Tibial nerve (tissue), 4 donors: ENCODE data around the gene TMEM135. TPM values are rescaled to one million over a fixed set of nuclear protein-coding genes. Genes with fewer than 3 reads are reported as not detected.

Experiments
- DNase-seq, 2 donors: peaks; one replicate each; pipeline ENCODE4 v3.0.0-alpha.2; 2019; ENCODE audit warnings: low spot score in 2 of 2
- H3K27ac ChIP-seq, 4 donors: fragments of 200-600 bp; sonication (generic) in 3 of 4; one replicate each; pipeline ENCODE4 v1.5.1; 2017 to 2019; ENCODE audit warnings: mild to moderate bottlenecking in 1 of 4
- H3K27me3 ChIP-seq, 2 donors: fragments of 200-600 bp; sonication (generic) in 1 of 2; one replicate each; pipeline versions ENCODE4 v1.5.1 to v1.6.0; 2017 to 2019
- H3K36me3 ChIP-seq, 3 donors: fragments of 200-600 bp; sonication (generic); one replicate each; pipeline ENCODE4 v1.5.1; 2018 to 2019
- H3K4me1 ChIP-seq, 4 donors: fragments of 200-600 bp; sonication (generic) in 3 of 4; one replicate each; pipeline ENCODE4 v1.5.1; 2017 to 2019
- H3K4me3 ChIP-seq, 4 donors: fragments of 200-600 bp; sonication (generic) in 3 of 4; one replicate each; pipeline ENCODE4 v1.5.1; 2017 to 2019; ENCODE audit warnings: mild to moderate bottlenecking in 1 of 4, moderate library complexity in 1 of 4
- H3K9me3 ChIP-seq, 4 donors: fragments of 200-600 bp; sonication (generic) in 3 of 4; one replicate each; pipeline ENCODE4 v1.5.1; 2017 to 2019
- EP300 ChIP-seq, 2 donors: sonication (generic); formaldehyde crosslinking; IDR thresholded peaks; one replicate each; pipeline ENCODE4 v1.6.1; 2017; ENCODE audit warnings: antibody characterized with exemption in 2 of 2, mild to moderate bottlenecking in 1 of 2
- POLR2A ChIP-seq, 2 donors: fragments of 450-650 bp; IDR thresholded peaks; one replicate each; pipeline ENCODE4 v1.6.1; 2017; ENCODE audit warnings: antibody characterized with exemption in 2 of 2, mild to moderate bottlenecking in 2 of 2, moderate library complexity in 2 of 2
- WGBS, 2 donors: methylation state at CpG; one replicate each; pipeline ENCODE4 v1.1.5; 2018; 5-methylcytosine and 5-hydroxymethylcytosine counted together
- total RNA-seq, 4 donors: library from RNA; depleted of rRNA; stranded (reverse); fragments of >200 nt; gene quantifications; one replicate each; pipeline ENCODE4 v1.1.0, GENCODE V29; 2016
- TF ChIP-seq, protein P1 (sequence below), 5 experiments: fragments of 200-600 bp in 3 of 5; fragments of 450-650 bp in 2 of 5; sonication (generic) in 3 of 5; IDR thresholded peaks; one replicate each; pipeline ENCODE4 v1.5.1; 2016 to 2019; ENCODE audit warnings: antibody characterized with exemption in 5 of 5, mild to moderate bottlenecking in 3 of 5, moderate library complexity in 2 of 5

The TMEM135 gene
- total RNA-seq, 4 donors from 2014 or later = 23.2 to 28.5 (median 25.6) TPM

DNA sequence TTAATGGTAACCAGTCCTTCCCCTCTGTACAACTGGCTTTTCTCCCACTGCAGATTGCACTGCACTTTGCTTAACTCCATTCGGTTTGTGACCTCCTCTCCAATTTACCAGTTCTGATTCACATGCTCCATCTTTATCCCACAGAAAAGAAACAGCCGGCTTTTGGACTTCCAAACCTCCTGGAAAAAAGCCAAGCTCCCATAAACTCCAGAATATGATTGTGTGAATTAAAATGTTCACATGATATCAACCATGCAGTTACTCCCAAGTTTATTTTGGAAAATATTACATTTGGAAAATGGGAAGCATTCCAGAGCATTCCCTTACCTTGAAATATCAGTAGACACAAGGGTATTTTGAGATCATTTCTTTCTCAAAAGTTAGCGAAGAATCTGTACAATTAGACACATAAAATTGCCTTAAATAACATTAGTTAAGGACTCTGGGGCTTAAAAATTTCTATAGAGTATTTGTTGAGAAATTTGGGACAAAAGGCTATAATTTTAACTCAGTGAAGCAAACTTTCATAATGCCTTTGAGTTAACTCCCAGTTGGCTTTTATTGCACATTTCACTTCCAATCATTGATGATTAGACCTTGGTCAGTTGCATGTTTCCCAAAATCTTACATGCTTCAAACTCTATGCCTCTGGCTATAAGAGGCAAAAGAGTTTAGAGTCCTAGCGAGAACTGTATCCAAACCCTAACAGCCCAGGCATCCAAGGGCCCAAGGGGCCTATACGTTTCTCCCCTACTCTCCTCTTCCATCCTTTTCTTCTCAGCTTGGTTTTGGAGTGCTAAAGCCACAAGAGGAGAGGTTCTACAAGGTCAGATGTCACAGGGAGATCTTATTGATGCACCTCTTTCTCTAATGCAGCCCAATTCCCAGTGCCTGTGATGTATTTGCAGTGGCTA, 23.6 kb upstream of the TMEM135 start:
- H3K27ac ChIP-seq = no peak overlapping the region
- H3K27me3 ChIP-seq = no peaks in the 10 kb centered on the region
- no peaks in the 10 kb centered on the region for H3K36me3 ChIP-seq
- H3K9me3 ChIP-seq = no peaks in the 10 kb centered on the region
- WGBS, 2 donors = 51 to 54% methylated on average over 5 of the region's 5 CpGs
- no peak for DNase-seq
- peaks cover 0 to 11% (median 5%) of the 10 kb centered on the region in 4 donors for H3K4me1 ChIP-seq
- no peak overlapping the region for H3K4me3 ChIP-seq
- TF ChIP-seq, protein P1, sequence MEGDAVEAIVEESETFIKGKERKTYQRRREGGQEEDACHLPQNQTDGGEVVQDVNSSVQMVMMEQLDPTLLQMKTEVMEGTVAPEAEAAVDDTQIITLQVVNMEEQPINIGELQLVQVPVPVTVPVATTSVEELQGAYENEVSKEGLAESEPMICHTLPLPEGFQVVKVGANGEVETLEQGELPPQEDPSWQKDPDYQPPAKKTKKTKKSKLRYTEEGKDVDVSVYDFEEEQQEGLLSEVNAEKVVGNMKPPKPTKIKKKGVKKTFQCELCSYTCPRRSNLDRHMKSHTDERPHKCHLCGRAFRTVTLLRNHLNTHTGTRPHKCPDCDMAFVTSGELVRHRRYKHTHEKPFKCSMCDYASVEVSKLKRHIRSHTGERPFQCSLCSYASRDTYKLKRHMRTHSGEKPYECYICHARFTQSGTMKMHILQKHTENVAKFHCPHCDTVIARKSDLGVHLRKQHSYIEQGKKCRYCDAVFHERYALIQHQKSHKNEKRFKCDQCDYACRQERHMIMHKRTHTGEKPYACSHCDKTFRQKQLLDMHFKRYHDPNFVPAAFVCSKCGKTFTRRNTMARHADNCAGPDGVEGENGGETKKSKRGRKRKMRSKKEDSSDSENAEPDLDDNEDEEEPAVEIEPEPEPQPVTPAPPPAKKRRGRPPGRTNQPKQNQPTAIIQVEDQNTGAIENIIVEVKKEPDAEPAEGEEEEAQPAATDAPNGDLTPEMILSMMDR (IDR thresholded peaks at IDR 0.05) = no peak
- TF ChIP-seq EP300 (IDR thresholded peaks at IDR 0.05) (no peak), POLR2A (IDR thresholded peaks at IDR 0.05) (no peak)

DNA sequence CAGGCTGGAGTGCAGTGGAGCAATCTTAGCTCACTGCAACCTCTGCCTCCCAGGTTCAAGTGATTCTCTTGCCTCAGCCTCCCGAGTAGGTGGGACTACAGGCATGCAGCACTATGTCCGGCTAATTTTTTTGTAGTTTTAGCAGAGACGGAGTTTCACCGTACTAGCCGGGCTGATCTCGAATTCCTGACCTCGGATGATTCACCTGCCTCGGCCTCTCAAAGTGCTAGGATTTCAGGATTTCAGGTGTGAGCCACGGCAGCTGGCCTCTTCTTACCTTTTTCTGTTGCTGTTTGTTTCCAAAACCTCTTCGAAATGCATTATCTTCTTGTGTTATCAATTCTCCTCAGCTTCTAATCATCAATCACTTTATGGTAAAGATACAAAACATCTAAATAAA, 22.1 kb upstream of the TMEM135 start:
- TF ChIP-seq EP300 (IDR thresholded peaks at IDR 0.05) (no peak), POLR2A (IDR thresholded peaks at IDR 0.05) (no peak)
- TF ChIP-seq, protein P1 (IDR thresholded peaks at IDR 0.05) = no peak
- WGBS, 2 donors = 88 to 96% methylated on average over 10 of the region's 10 CpGs
- Histone ChIP-seq H3K27ac (no peak overlapping the region), H3K4me3 (no peak overlapping the region), H3K9me3 (no peaks in the 10 kb centered on the region), H3K27me3 (no peaks in the 10 kb centered on the region), H3K36me3 (no peaks in the 10 kb centered on the region), H3K4me1 (peaks cover 0 to 26% (median 5%) of the 10 kb centered on the region in 4 donors)
- no peak for DNase-seq

DNA sequence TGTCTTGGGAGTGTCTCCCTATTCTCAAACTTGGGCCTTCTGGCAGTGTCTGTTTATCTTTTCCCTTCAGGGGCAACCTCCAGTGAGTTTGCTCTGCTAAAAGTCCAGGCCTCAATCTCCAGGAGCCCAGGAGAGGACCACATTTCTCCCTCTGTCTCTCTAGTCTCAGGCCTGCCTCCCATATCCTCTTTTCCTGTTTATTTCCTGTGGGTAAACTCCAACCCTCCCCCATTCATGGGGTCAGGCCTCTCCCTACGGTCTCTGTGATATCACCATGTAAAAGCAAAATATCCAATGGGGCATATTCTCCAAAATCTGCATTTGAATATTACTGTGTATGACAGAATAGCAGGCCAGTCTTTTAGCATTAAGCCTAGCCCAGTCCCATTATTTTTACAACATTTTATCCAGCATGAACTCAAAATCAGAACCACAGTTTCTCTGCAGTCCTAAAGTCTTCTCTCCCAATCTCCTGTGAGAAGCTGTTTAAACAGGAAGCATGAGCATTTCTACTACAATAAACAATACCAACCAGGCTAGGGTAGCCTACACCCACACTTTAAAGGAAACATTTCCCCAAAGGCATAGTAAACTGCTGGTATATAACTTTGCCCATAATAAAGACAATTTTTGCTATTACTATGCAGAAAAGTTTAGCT, 18.0 kb upstream of the TMEM135 start:
- Histone ChIP-seq H3K4me3 (no peak overlapping the region), H3K36me3 (no peaks in the 10 kb centered on the region), H3K27me3 (no peaks in the 10 kb centered on the region), H3K9me3 (no peaks in the 10 kb centered on the region), H3K4me1 (peaks cover 0 to 21% (median 0%) of the 10 kb centered on the region in 4 donors), H3K27ac (no peak overlapping the region)
- 6 to 42% methylated on average over 1 of the region's 1 CpG for WGBS, 2 donors
- TF ChIP-seq POLR2A (IDR thresholded peaks at IDR 0.05) = no peak
- no peak for TF ChIP-seq EP300 (IDR thresholded peaks at IDR 0.05)
- TF ChIP-seq, protein P1 (IDR thresholded peaks at IDR 0.05) = no peak
- no peak for DNase-seq

DNA sequence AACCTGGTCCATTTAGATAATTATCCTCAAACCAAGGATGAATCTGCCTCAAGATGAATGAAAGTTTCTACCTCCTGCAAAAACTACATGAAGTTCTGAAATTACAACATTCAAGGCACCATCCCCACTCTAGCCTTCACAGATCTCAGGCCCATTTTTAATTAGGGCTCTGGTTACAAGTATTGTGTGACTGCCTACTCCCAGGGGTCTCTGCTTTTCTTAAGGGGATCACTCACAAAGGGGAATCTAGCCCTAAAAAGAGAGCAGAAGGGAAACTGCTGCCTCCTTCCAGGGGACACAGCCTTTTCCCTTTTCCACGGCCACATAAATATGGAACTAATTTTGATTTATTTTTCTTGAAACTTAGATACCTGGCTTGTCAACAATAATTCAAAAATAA, 17.4 kb upstream of the TMEM135 start:
- WGBS, 2 donors = 73 to 75% methylated on average over 1 of the region's 1 CpG
- TF ChIP-seq EP300 (IDR thresholded peaks at IDR 0.05) (no peak), POLR2A (IDR thresholded peaks at IDR 0.05) (no peak)
- TF ChIP-seq, protein P1 (IDR thresholded peaks at IDR 0.05) = no peak
- Histone ChIP-seq H3K4me1 (peaks cover 0 to 21% (median 0%) of the 10 kb centered on the region in 4 donors), H3K27ac (no peak overlapping the region), H3K27me3 (no peaks in the 10 kb centered on the region), H3K36me3 (no peaks in the 10 kb centered on the region), H3K9me3 (no peaks in the 10 kb centered on the region), H3K4me3 (no peak overlapping the region)
- no peak for DNase-seq
